IPS-NIHi7 (cell line): ENCODE results near the gene ZNF574.
"Not testable (repeated sequence)": the region's sequence is repeated elsewhere in the genome, so short reads cannot be mapped to it uniquely, and the experiment has no call there.

Experiments used
- DNase-seq: peaks from one replicate; pipeline ENCODE4 v3.0.0; 2012; ENCODE audit warnings: mixed read lengths; ENCODE audit errors: extremely low spot score

Gene ZNF574

GRCh38 chr19:42099336-42099925 lies 23.5 kb downstream of the ZNF574 start:
- no peak for DNase-seq

- DNase-seq = not testable (repeated sequence)
Measured at GRCh38 chr19:42100241-42100640, 24.3 kb downstream of the ZNF574 start.

GRCh38 chr19:42102877-42103276 lies 26.9 kb downstream of the ZNF574 start:
- DNase-seq = no peak

- no peak for DNase-seq
Measured at GRCh38 chr19:42105368-42105767, 29.4 kb downstream of the ZNF574 start.

- peak; percentile 90 for DNase-seq
Measured at GRCh38 chr19:42108527-42109389, 32.8 kb downstream of the ZNF574 start.

- DNase-seq = no peak
Measured at GRCh38 chr19:42109896-42110295, 33.9 kb downstream of the ZNF574 start.

- no peak for DNase-seq
Measured at GRCh38 chr19:42110658-42111057, 34.7 kb downstream of the ZNF574 start.

- DNase-seq = no peak
Measured at GRCh38 chr19:42111384-42111783, 35.4 kb downstream of the ZNF574 start.

- DNase-seq = no peak
Measured at GRCh38 chr19:42111811-42112210, 35.8 kb downstream of the ZNF574 start.

GRCh38 chr19:42113641-42114348 lies 37.8 kb downstream of the ZNF574 start:
- DNase-seq = peak; percentile 56

- no peak for DNase-seq
Measured at GRCh38 chr19:42114412-42114811, 38.4 kb downstream of the ZNF574 start.

- DNase-seq = no peak
Measured at GRCh38 chr19:42115219-42115618, 39.3 kb downstream of the ZNF574 start.

- no peak for DNase-seq
Measured at GRCh38 chr19:42115705-42116104, 39.7 kb downstream of the ZNF574 start.

GRCh38 chr19:42116308-42117075 lies 40.5 kb downstream of the ZNF574 start:
- DNase-seq = no peak

- DNase-seq = no peak
Measured at GRCh38 chr19:42117076-42117475, 41.1 kb downstream of the ZNF574 start.

GRCh38 chr19:42120276-42120980 lies 44.5 kb downstream of the ZNF574 start:
- no peak for DNase-seq

GRCh38 chr19:42121036-42121621 lies 45.2 kb downstream of the ZNF574 start:
- no peak for DNase-seq

- DNase-seq = peak; percentile 52
Measured at GRCh38 chr19:42121656-42122069, 45.7 kb downstream of the ZNF574 start.

- DNase-seq = no peak
Measured at GRCh38 chr19:42122691-42123607, 47.0 kb downstream of the ZNF574 start.

- DNase-seq = no peak
Measured at GRCh38 chr19:42123765-42124164, 47.8 kb downstream of the ZNF574 start.
